ENCODE measurements around the gene OGFOD1.

OGFOD1 gene

GRCh38 chr16:56428091-56428490, 23.3 kb upstream of the OGFOD1 start:
- H3K4me3 ChIP-seq (ENCODE audit: low read length): no peak overlapping the region
- peaks cover 13% of the 10 kb centered on the region for H3K4me1 ChIP-seq (ENCODE audit: insufficient read depth, low read length)
- H3K36me3 ChIP-seq (ENCODE audit: insufficient read depth, low read length): peaks cover 35% of the 10 kb centered on the region
- peaks cover 21% of the 10 kb centered on the region for H3K27me3 ChIP-seq (ENCODE audit: insufficient read depth, low read length)
- H3K27ac ChIP-seq (ENCODE audit: low read depth, low read length): no peak overlapping the region
- 89% methylated on average over 1 of the region's 1 CpG for WGBS
- H3K9me3 ChIP-seq (ENCODE audit: insufficient read depth, low read depth, low read length): no peaks in the 10 kb centered on the region
- no peak overlapping the region for H3K9ac ChIP-seq (ENCODE audit: low read depth, low read length)

- H3K4me3 ChIP-seq (ENCODE audit: low read length): no peak overlapping the region
- H3K36me3 ChIP-seq (ENCODE audit: insufficient read depth, low read length): peaks cover 85% of the 10 kb centered on the region
These were observed 15.1 kb upstream of the OGFOD1 start for GRCh38 chr16:56436258-56436657.

GRCh38 chr16:56438038-56438437, 13.3 kb upstream of the OGFOD1 start:
- no peak overlapping the region for H3K27ac ChIP-seq (ENCODE audit: low read depth, low read length)
- no peaks in the 10 kb centered on the region for H3K4me1 ChIP-seq (ENCODE audit: insufficient read depth, low read length)
- WGBS: 100% methylated on average over 1 of the region's 1 CpG
- H3K9ac ChIP-seq (ENCODE audit: low read depth, low read length): no peak overlapping the region
- no peaks in the 10 kb centered on the region for H3K27me3 ChIP-seq (ENCODE audit: insufficient read depth, low read length)
- no peak overlapping the region for H3K4me3 ChIP-seq (ENCODE audit: low read length)
- H3K9me3 ChIP-seq (ENCODE audit: insufficient read depth, low read depth, low read length): no peaks in the 10 kb centered on the region
- H3K36me3 ChIP-seq (ENCODE audit: insufficient read depth, low read length): peaks cover 84% of the 10 kb centered on the region

More at GRCh38 chr16:56436258-56436657, 15.1 kb upstream of the OGFOD1 start:
- Histone ChIP-seq H3K9me3 (ENCODE audit: insufficient read depth, low read depth, low read length) (no peaks in the 10 kb centered on the region), H3K27me3 (ENCODE audit: insufficient read depth, low read length) (no peaks in the 10 kb centered on the region), H3K27ac (ENCODE audit: low read depth, low read length) (no peak overlapping the region), H3K4me1 (ENCODE audit: insufficient read depth, low read length) (no peaks in the 10 kb centered on the region), H3K9ac (ENCODE audit: low read depth, low read length) (no peak overlapping the region)

GRCh38 chr16:56447286-56447685, 4.1 kb upstream of the OGFOD1 start:
- Histone ChIP-seq H3K9ac (ENCODE audit: low read depth, low read length) (no peak overlapping the region), H3K27me3 (ENCODE audit: insufficient read depth, low read length) (no peaks in the 10 kb centered on the region), H3K4me3 (ENCODE audit: low read length) (no peak overlapping the region), H3K36me3 (ENCODE audit: insufficient read depth, low read length) (peaks cover 57% of the 10 kb centered on the region), H3K27ac (ENCODE audit: low read depth, low read length) (no peak overlapping the region), H3K4me1 (ENCODE audit: insufficient read depth, low read length) (peaks cover 14% of the 10 kb centered on the region), H3K9me3 (ENCODE audit: insufficient read depth, low read depth, low read length) (no peaks in the 10 kb centered on the region)
- WGBS: 87% methylated on average over 1 of the region's 2 CpGs

GRCh38 chr16:56448005-56448404, 3.3 kb upstream of the OGFOD1 start:
- no peak overlapping the region for H3K4me3 ChIP-seq (ENCODE audit: low read length)
- peaks cover 17% of the 10 kb centered on the region for H3K4me1 ChIP-seq (ENCODE audit: insufficient read depth, low read length)
- H3K36me3 ChIP-seq (ENCODE audit: insufficient read depth, low read length): peaks cover 50% of the 10 kb centered on the region
- H3K9ac ChIP-seq (ENCODE audit: low read depth, low read length): no peak overlapping the region
- H3K27me3 ChIP-seq (ENCODE audit: insufficient read depth, low read length): no peaks in the 10 kb centered on the region
- no peaks in the 10 kb centered on the region for H3K9me3 ChIP-seq (ENCODE audit: insufficient read depth, low read depth, low read length)
- H3K27ac ChIP-seq (ENCODE audit: low read depth, low read length): no peak overlapping the region

GRCh38 chr16:56450275-56450985, 924 bp upstream of the OGFOD1 start:
- Histone ChIP-seq H3K4me1 (ENCODE audit: insufficient read depth, low read length) (peaks cover 12% of the 10 kb centered on the region), H3K27ac (ENCODE audit: low read depth, low read length) (peak overlapping the region; percentile 77), H3K9ac (ENCODE audit: low read depth, low read length) (peak overlapping the region; percentile 84), H3K27me3 (ENCODE audit: insufficient read depth, low read length) (no peaks in the 10 kb centered on the region), H3K9me3 (ENCODE audit: insufficient read depth, low read depth, low read length) (no peaks in the 10 kb centered on the region), H3K4me3 (ENCODE audit: low read length) (peak overlapping the region; percentile 80), H3K36me3 (ENCODE audit: insufficient read depth, low read length) (peaks cover 49% of the 10 kb centered on the region)
- WGBS: 8% methylated on average over 16 of the region's 18 CpGs

- Histone ChIP-seq H3K9ac (ENCODE audit: low read depth, low read length) (peak overlapping the region; percentile 81), H3K27me3 (ENCODE audit: insufficient read depth, low read length) (no peaks in the 10 kb centered on the region), H3K9me3 (ENCODE audit: insufficient read depth, low read depth, low read length) (no peaks in the 10 kb centered on the region), H3K27ac (ENCODE audit: low read depth, low read length) (peak overlapping the region; percentile 70), H3K36me3 (ENCODE audit: insufficient read depth, low read length) (peaks cover 49% of the 10 kb centered on the region), H3K4me1 (ENCODE audit: insufficient read depth, low read length) (peaks cover 12% of the 10 kb centered on the region), H3K4me3 (ENCODE audit: low read length) (peak overlapping the region; percentile 80)
- 9% methylated on average over 31 of the region's 31 CpGs for WGBS
These were observed 667 bp downstream of the OGFOD1 start for GRCh38 chr16:56451753-56452689.

GRCh38 chr16:56457927-56458470, 6.6 kb downstream of the OGFOD1 start:
- 96% methylated on average over 6 of the region's 6 CpGs for WGBS
- H3K4me1 ChIP-seq (ENCODE audit: insufficient read depth, low read length): no peaks in the 10 kb centered on the region
- no peak overlapping the region for H3K27ac ChIP-seq (ENCODE audit: low read depth, low read length)
- no peak overlapping the region for H3K9ac ChIP-seq (ENCODE audit: low read depth, low read length)
- no peaks in the 10 kb centered on the region for H3K9me3 ChIP-seq (ENCODE audit: insufficient read depth, low read depth, low read length)
- no peaks in the 10 kb centered on the region for H3K27me3 ChIP-seq (ENCODE audit: insufficient read depth, low read length)
- no peak overlapping the region for H3K4me3 ChIP-seq (ENCODE audit: low read length)
- peaks cover 97% of the 10 kb centered on the region for H3K36me3 ChIP-seq (ENCODE audit: insufficient read depth, low read length)

GRCh38 chr16:56460101-56460500, 8.7 kb downstream of the OGFOD1 start:
- 91% methylated on average over 2 of the region's 2 CpGs for WGBS

GRCh38 chr16:56462064-56462796, 10.9 kb downstream of the OGFOD1 start:
- WGBS: 93% methylated on average over 3 of the region's 3 CpGs
- H3K4me3 ChIP-seq (ENCODE audit: low read length): no peak overlapping the region
- H3K9ac ChIP-seq (ENCODE audit: low read depth, low read length): no peak overlapping the region
- H3K4me1 ChIP-seq (ENCODE audit: insufficient read depth, low read length): no peaks in the 10 kb centered on the region
- H3K9me3 ChIP-seq (ENCODE audit: insufficient read depth, low read depth, low read length): no peaks in the 10 kb centered on the region
- H3K36me3 ChIP-seq (ENCODE audit: insufficient read depth, low read length): peaks cover 97% of the 10 kb centered on the region
- H3K27me3 ChIP-seq (ENCODE audit: insufficient read depth, low read length): no peaks in the 10 kb centered on the region
- H3K27ac ChIP-seq (ENCODE audit: low read depth, low read length): no peak overlapping the region

More at GRCh38 chr16:56460101-56460500, 8.7 kb downstream of the OGFOD1 start:
- no peaks in the 10 kb centered on the region for H3K9me3 ChIP-seq (ENCODE audit: insufficient read depth, low read depth, low read length)
- H3K4me3 ChIP-seq (ENCODE audit: low read length): no peak overlapping the region
- H3K27ac ChIP-seq (ENCODE audit: low read depth, low read length): no peak overlapping the region
- no peaks in the 10 kb centered on the region for H3K27me3 ChIP-seq (ENCODE audit: insufficient read depth, low read length)
- H3K9ac ChIP-seq (ENCODE audit: low read depth, low read length): no peak overlapping the region
- no peaks in the 10 kb centered on the region for H3K4me1 ChIP-seq (ENCODE audit: insufficient read depth, low read length)
- H3K36me3 ChIP-seq (ENCODE audit: insufficient read depth, low read length): peaks cover 97% of the 10 kb centered on the region
